BJ (cell line): ENCODE data around the gene CA10. TPM values are rescaled to one million over a fixed set of nuclear protein-coding genes. Genes with fewer than 3 reads are reported as not detected.

Experiments
- CTCF ChIA-PET: fragments of 350-600 bp; formaldehyde crosslinking; extraction: SDS; loops from one replicate; lab custom pipeline; 2021; ENCODE audit warnings: antibody characterized with exemption, inconsistent platforms; lab: Yijun Ruan, JAX
- POLR2A ChIA-PET: fragments of 300-600 bp; sonication (Branson Sonifier 250); formaldehyde crosslinking; extraction: SDS; loops from one replicate; lab custom pipeline; 2021; ENCODE audit warnings: antibody characterized with exemption; lab: Charles Lee
- DNase-seq: peaks from one replicate; pipeline ENCODE4 v3.0.0-alpha.2; 2011; ENCODE audit warnings: low read depth
- H3K27me3 ChIP-seq: 2 replicates; pipeline ENCODE4 v1.6.0; 2011; ENCODE audit warnings: low read length; ENCODE audit not compliant: control insufficient read depth, insufficient read depth
- H3K36me3 ChIP-seq: 2 replicates; pipeline ENCODE4 v1.5.1; 2011; ENCODE audit warnings: low read length; ENCODE audit not compliant: control insufficient read depth, insufficient read depth
- H3K4me3 ChIP-seq: 2 replicates; pipeline ENCODE4 v1.5.1; 2011; ENCODE audit warnings: low read depth, mild to moderate bottlenecking, control low read depth, low read length
- CTCF ChIP-seq: IDR thresholded peaks from 2 replicates; pipeline ENCODE4 v1.5.1; 2011; ENCODE audit warnings: low read depth, mild to moderate bottlenecking, control low read depth, inconsistent platforms, low read length, moderate library complexity; ENCODE audit not compliant: insufficient read depth
- polyA plus RNA-seq: library from polyadenylated mRNA; depleted of rRNA; stranded (reverse); fragments of >200 nt; gene quantifications from 2 replicates; pipeline ENCODE4 v1.2.3, GENCODE V29; 2011

Gene CA10
- polyA plus RNA-seq, 1 experiment: not detected

GRCh38 chr17:51699303-51699702, 459.2 kb downstream of the CA10 start:
- ChIA-PET CTCF (no interaction called here), POLR2A (no interaction called here)
- Histone ChIP-seq H3K4me3 (no peak overlapping the region), H3K36me3 (no peaks in the 10 kb centered on the region), H3K27me3 (no peaks in the 10 kb centered on the region)
- TF ChIP-seq CTCF: no peak
- no peak for DNase-seq

GRCh38 chr17:51692917-51693316, 465.6 kb downstream of the CA10 start:
- H3K27me3 ChIP-seq: no peaks in the 10 kb centered on the region
- no peak for TF ChIP-seq CTCF
- no peaks in the 10 kb centered on the region for H3K36me3 ChIP-seq
- no peak overlapping the region for H3K4me3 ChIP-seq
- CTCF ChIA-PET: no interaction called here
- no peak for DNase-seq
- POLR2A ChIA-PET: no interaction called here

- no peaks in the 10 kb centered on the region for H3K27me3 ChIP-seq
- no peak for DNase-seq
- no peak overlapping the region for H3K4me3 ChIP-seq
- H3K36me3 ChIP-seq: no peaks in the 10 kb centered on the region
- CTCF ChIA-PET: no interaction called here
- no peak for TF ChIP-seq CTCF
- POLR2A ChIA-PET: no interaction called here
These were observed 470.6 kb downstream of the CA10 start for GRCh38 chr17:51687887-51688286.

- no peaks in the 10 kb centered on the region for H3K36me3 ChIP-seq
- CTCF ChIA-PET: no interaction called here
- no peak for DNase-seq
- no peak for TF ChIP-seq CTCF
- POLR2A ChIA-PET: no interaction called here
- H3K4me3 ChIP-seq: no peak overlapping the region
- H3K27me3 ChIP-seq: no peaks in the 10 kb centered on the region
These were observed 473.1 kb downstream of the CA10 start for GRCh38 chr17:51685287-51685909.

- H3K27me3 ChIP-seq: no peaks in the 10 kb centered on the region
- no peak for TF ChIP-seq CTCF
- H3K4me3 ChIP-seq: no peak overlapping the region
- no peaks in the 10 kb centered on the region for H3K36me3 ChIP-seq
- CTCF ChIA-PET: no interaction called here
- DNase-seq: no peak
- POLR2A ChIA-PET: no interaction called here
These were observed 474.3 kb downstream of the CA10 start for GRCh38 chr17:51684214-51684613.
